Hepatocyte (in vitro differentiated cells): Measurements from ENCODE around the gene INTS11. TPM values are rescaled to one million over a fixed set of nuclear protein-coding genes. Genes with fewer than 3 reads are reported as not detected.

Experiments
- DNase-seq: peaks from one replicate; pipeline ENCODE4 v3.0.0-alpha.2; 2016; ENCODE audit warnings: low spot score
- H2AFZ ChIP-seq: fragments of 200-600 bp; sonication (generic); 2 replicates; pipeline ENCODE4 v1.6.0; 2016; ENCODE audit warnings: antibody characterized with exemption, mild to moderate bottlenecking
- H3K27ac ChIP-seq: fragments of 200-600 bp; sonication (generic); 2 replicates; pipeline ENCODE4 v1.5.1; 2016; ENCODE audit warnings: mild to moderate bottlenecking
- H3K27me3 ChIP-seq: fragments of 200-600 bp; sonication (generic); 2 replicates; pipeline ENCODE4 v1.6.1; 2016
- H3K36me3 ChIP-seq: fragments of 200-600 bp; sonication (generic); replicated peaks from 2 replicates; pipeline ENCODE4 v1.5.1; 2016; ENCODE audit warnings: low read depth; ENCODE audit not compliant: insufficient read depth
- H3K4me1 ChIP-seq: fragments of 200-600 bp; sonication (generic); 2 replicates; pipeline ENCODE4 v1.5.1; 2016; ENCODE audit warnings: mild to moderate bottlenecking, moderate library complexity; ENCODE audit not compliant: insufficient read depth
- H3K4me2 ChIP-seq: fragments of 200-600 bp; sonication (generic); 2 replicates; pipeline ENCODE4 v1.6.0; 2016
- H3K4me3 ChIP-seq: fragments of 200-600 bp; sonication (generic); 2 replicates; pipeline ENCODE4 v1.5.1; 2016; ENCODE audit warnings: mild to moderate bottlenecking
- H3K79me2 ChIP-seq: fragments of 200-600 bp; sonication (generic); 2 replicates; pipeline ENCODE4 v1.6.0; 2017; ENCODE audit warnings: mild to moderate bottlenecking
- H3K9me2 ChIP-seq: fragments of 200-600 bp; sonication (generic); replicated peaks from 2 replicates; pipeline ENCODE4 v1.6.0; 2017; ENCODE audit warnings: mild to moderate bottlenecking; ENCODE audit not compliant: insufficient read depth
- H3K9me3 ChIP-seq: fragments of 200-600 bp; sonication (generic); 2 replicates; pipeline ENCODE4 v1.5.1; 2016; ENCODE audit warnings: low read depth, mild to moderate bottlenecking
- H4K20me1 ChIP-seq: fragments of 200-600 bp; sonication (generic); 2 replicates; pipeline ENCODE4 v1.6.0; 2016; ENCODE audit warnings: mild to moderate bottlenecking; ENCODE audit not compliant: insufficient read depth, poor library complexity, severe bottlenecking
- CTCF ChIP-seq: fragments of 200-600 bp; sonication (generic); IDR thresholded peaks from 2 replicates; pipeline ENCODE4 v1.5.1; 2016; ENCODE audit warnings: antibody characterized with exemption, mild to moderate bottlenecking; ENCODE audit not compliant: poor library complexity
- EZH2 ChIP-seq: fragments of 200-600 bp; sonication (generic); IDR thresholded peaks from 2 replicates; pipeline ENCODE4 v1.6.1; 2016; ENCODE audit warnings: antibody characterized with exemption, mild to moderate bottlenecking, borderline replicate concordance
- EZH2phosphoT487 ChIP-seq: fragments of 200-600 bp; sonication (generic); IDR thresholded peaks from one replicate; pipeline ENCODE4 v1.6.1; 2018; ENCODE audit warnings: antibody characterized with exemption, mild to moderate bottlenecking, low read depth, moderate library complexity; ENCODE audit not compliant: unreplicated experiment, severe bottlenecking
- WGBS: methylation state at CpG from one replicate; pipeline ENCODE4 v1.1.6; 2016; ENCODE audit warnings: low lambda C conversion rate; ENCODE audit errors: missing lambda C conversion rate; 5-methylcytosine and 5-hydroxymethylcytosine counted together
- polyA plus RNA-seq: library from polyadenylated mRNA; unstranded; fragments of >200 nt; fragmentation: Nextera tagmentation; extraction: Ambion mirVana; gene quantifications from 2 replicates; pipeline ENCODE4 v1.2.1, GENCODE V29; 2016
- total RNA-seq: library from RNA; depleted of rRNA; stranded (reverse); fragments of >200 nt; gene quantifications from 2 replicates; pipeline ENCODE4 v1.2.3, GENCODE V29; 2014

The INTS11 gene
- total and polyA plus RNA-seq, 2 experiments from 2014 or later: 80.4 to 80.6 TPM

GRCh38 chr1:1311107-1312104, 13.1 kb downstream of the INTS11 start:
- no peak overlapping the region for H2AFZ ChIP-seq
- no peaks in the 10 kb centered on the region for H3K9me2 ChIP-seq
- H3K9me3 ChIP-seq: no peaks in the 10 kb centered on the region
- H4K20me1 ChIP-seq: peaks cover 4% of the 10 kb centered on the region
- 93% methylated on average over 21 of the region's 22 CpGs for WGBS
- H3K4me2 ChIP-seq: no peak overlapping the region
- peaks cover 37% of the 10 kb centered on the region for H3K79me2 ChIP-seq
- H3K27ac ChIP-seq: no peak overlapping the region
- TF ChIP-seq EZH2 (no peak), CTCF (no peak), EZH2phosphoT487 (no peak)
- no peaks in the 10 kb centered on the region for H3K27me3 ChIP-seq
- no peak for DNase-seq
- peaks cover 16% of the 10 kb centered on the region for H3K4me1 ChIP-seq
- H3K36me3 ChIP-seq: no peaks in the 10 kb centered on the region
- H3K4me3 ChIP-seq: no peak overlapping the region

- no peak overlapping the region for H3K4me3 ChIP-seq
- DNase-seq: no peak
- H3K9me3 ChIP-seq: no peaks in the 10 kb centered on the region
- H2AFZ ChIP-seq: no peak overlapping the region
- peaks cover 39% of the 10 kb centered on the region for H3K79me2 ChIP-seq
- H3K36me3 ChIP-seq: no peaks in the 10 kb centered on the region
- H3K27ac ChIP-seq: no peak overlapping the region
- H3K9me2 ChIP-seq: no peaks in the 10 kb centered on the region
- peaks cover 7% of the 10 kb centered on the region for H4K20me1 ChIP-seq
- TF ChIP-seq EZH2phosphoT487 (no peak), CTCF (no peak)
- peaks cover 24% of the 10 kb centered on the region for H3K4me1 ChIP-seq
- WGBS: 87% methylated on average over 17 of the region's 21 CpGs
- H3K27me3 ChIP-seq: no peaks in the 10 kb centered on the region
- H3K4me2 ChIP-seq: peak overlapping the region; percentile 91
Measured at GRCh38 chr1:1310476-1311053, 13.9 kb downstream of the INTS11 start.

GRCh38 chr1:1310109-1310385, 14.4 kb downstream of the INTS11 start:
- peak overlapping the region; percentile 91 for H3K4me2 ChIP-seq
- peaks cover 30% of the 10 kb centered on the region for H3K4me1 ChIP-seq
- TF ChIP-seq EZH2phosphoT487 (no peak), EZH2 (no peak), CTCF (no peak)
- H4K20me1 ChIP-seq: peaks cover 12% of the 10 kb centered on the region
- no peaks in the 10 kb centered on the region for H3K9me3 ChIP-seq
- 78% methylated on average over 3 of the region's 3 CpGs for WGBS
- H3K27me3 ChIP-seq: no peaks in the 10 kb centered on the region
- H3K36me3 ChIP-seq: no peaks in the 10 kb centered on the region
- H3K9me2 ChIP-seq: no peaks in the 10 kb centered on the region
- no peak overlapping the region for H3K27ac ChIP-seq
- no peak for DNase-seq
- no peak overlapping the region for H2AFZ ChIP-seq
- H3K79me2 ChIP-seq: peaks cover 42% of the 10 kb centered on the region
- H3K4me3 ChIP-seq: no peak overlapping the region
